GM13976 (cell line): Measurements from ENCODE around the gene SERINC1.
"Not testable (repeated sequence)": the region's sequence is repeated elsewhere in the genome, so short reads cannot be mapped to it uniquely, and the experiment has no call there.

Experiments
- DNase-seq: peaks from one replicate; pipeline ENCODE4 v3.0.0; 2012; ENCODE audit warnings: low spot score
- in situ Hi-C: fragments of 300-500 bp; cut with MboI; formaldehyde crosslinking; loops from one replicate; pipeline ENCODE4 v1.12.0; 2022; ENCODE audit warnings: low sequenced_read_pairs, mixed read lengths, inconsistent platforms; ENCODE audit not compliant: unreplicated experiment
- TF ChIP-seq, protein P1 (sequence below): IDR thresholded peaks from 2 replicates; pipeline ENCODE4 v1.5.1; 2012; ENCODE audit warnings: borderline replicate concordance, mild to moderate bottlenecking; ENCODE audit not compliant: insufficient read depth; ENCODE audit errors: extremely low read depth, missing control alignments, control extremely low read depth

The SERINC1 gene

DNA sequence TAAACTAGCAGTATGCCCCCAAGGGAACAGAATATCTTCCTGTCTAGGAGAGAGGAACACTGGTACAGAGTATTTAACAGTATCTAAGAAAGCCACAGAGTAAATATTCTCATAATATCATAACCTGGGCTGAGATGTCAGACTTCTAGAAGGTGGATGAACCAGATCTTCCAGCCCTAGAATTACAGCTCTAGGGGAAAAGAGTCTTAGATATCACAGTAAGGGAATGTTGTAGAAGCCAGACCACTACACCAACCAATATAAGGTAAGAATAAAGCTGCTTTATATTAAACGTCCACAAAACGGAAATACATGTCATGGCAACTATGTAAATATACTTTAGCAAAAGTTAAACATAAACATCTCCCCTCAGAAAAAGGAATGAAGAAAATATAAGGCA is 12.4 kb downstream of the SERINC1 start:
- TF ChIP-seq, protein P1, sequence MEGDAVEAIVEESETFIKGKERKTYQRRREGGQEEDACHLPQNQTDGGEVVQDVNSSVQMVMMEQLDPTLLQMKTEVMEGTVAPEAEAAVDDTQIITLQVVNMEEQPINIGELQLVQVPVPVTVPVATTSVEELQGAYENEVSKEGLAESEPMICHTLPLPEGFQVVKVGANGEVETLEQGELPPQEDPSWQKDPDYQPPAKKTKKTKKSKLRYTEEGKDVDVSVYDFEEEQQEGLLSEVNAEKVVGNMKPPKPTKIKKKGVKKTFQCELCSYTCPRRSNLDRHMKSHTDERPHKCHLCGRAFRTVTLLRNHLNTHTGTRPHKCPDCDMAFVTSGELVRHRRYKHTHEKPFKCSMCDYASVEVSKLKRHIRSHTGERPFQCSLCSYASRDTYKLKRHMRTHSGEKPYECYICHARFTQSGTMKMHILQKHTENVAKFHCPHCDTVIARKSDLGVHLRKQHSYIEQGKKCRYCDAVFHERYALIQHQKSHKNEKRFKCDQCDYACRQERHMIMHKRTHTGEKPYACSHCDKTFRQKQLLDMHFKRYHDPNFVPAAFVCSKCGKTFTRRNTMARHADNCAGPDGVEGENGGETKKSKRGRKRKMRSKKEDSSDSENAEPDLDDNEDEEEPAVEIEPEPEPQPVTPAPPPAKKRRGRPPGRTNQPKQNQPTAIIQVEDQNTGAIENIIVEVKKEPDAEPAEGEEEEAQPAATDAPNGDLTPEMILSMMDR = no peak
- DNase-seq = no peak
- in situ Hi-C loops = no loop called here

DNA sequence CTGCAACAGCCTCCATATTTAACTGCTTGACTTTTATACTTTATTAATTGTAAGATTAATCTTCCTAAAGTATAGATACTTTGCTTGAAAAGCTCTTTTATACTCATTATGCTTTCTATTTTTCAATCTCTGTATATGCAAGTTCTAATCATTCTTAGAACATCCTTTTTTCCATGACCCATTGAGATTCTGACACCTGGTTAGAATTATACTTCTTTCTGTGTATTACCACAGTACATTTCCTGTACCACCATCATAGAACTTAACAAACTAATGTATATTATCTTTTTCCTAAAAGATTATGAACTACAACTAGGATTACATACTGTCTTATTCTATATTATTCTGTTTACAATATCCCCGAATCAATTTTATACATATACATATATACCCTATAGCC is 13.5 kb downstream of the SERINC1 start:
- in situ Hi-C loops = no loop called here
- DNase-seq = no peak
- TF ChIP-seq, protein P1 = no peak

DNA sequence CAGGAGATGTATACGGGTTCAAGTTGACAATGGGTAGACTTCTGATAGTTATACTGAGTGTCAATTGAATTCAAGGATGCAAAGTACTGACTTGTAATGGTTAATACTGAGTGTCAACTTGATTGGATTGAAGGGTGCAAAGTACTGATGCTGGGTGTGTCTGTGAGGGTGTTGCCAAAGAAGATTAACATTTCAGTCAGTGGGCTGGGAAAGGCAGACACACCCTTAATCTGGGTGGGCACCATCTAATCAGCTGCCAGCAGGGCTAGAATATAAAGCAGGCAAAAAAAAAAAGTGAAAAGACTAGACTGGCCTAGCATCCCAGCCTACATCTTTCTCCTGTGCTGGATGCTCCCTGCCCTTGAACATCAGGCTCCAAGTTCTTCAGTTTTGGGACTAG is 16.5 kb downstream of the SERINC1 start:
- DNase-seq, in situ Hi-C loops: not testable (repeated sequence)

DNA sequence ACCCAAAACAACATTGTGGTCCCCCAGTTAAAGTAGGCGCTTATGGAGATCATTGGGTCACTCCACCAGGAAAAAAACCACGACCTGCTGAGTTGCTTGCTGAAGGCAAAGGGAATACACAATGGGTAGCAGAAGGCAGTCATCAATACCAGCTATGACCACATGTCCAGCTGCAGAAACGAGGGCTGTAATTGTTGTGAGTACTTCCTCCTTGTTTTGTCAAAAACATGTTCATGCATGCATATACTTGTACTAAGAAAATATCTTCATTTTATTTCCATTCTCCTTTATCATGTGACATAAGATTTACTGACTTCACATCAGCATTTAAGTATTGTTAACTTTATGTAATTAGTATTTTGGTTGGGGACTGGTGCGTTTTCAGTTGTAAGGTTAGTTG is 16.9 kb downstream of the SERINC1 start:
- in situ Hi-C loops = no loop called here

DNA sequence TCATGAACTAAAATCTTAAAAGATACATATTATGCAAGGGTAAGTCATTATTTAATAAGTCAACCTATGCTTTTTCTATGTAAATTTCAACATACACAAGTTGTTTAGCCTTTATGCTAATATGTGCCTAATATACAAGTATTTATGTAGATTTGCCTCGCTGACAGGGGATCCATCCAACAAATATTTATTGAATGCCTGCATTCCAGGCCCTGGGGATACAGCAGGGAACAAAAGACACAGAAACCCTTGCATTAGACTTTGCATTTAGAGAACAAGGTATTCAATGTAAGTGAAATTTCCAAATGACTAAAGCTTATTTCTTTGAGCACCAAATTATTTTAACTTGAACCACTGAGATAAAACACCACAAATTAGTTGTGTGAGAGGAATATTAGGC is 19.1 kb downstream of the SERINC1 start:
- DNase-seq = no peak
- in situ Hi-C loops = no loop called here
- TF ChIP-seq, protein P1 = no peak

More for the DNA sequence above, 16.9 kb downstream of the SERINC1 start:
- no peak for DNase-seq
- TF ChIP-seq, protein P1 = no peak

DNA sequence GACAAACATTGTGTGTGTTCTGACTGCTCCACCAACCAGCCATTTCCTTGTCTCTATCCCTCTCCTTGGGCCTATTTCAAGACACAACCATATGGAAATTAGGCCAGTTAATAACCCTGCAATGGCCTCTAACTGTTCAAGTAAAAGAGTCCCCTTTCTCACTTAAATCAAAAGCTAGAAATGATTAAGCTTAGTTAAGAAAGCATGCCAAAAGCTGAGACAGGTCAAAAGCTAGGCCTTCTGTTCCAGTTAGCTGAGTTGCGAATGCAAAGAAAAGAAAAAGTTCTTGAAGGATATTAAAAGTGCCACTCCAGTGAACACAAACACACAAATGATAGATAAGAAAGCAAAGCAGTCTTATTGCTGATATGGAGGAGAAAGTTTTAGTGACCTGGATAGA is 22.5 kb downstream of the SERINC1 start:
- in situ Hi-C loops = no loop called here
- TF ChIP-seq, protein P1 = no peak
- DNase-seq = no peak

DNA sequence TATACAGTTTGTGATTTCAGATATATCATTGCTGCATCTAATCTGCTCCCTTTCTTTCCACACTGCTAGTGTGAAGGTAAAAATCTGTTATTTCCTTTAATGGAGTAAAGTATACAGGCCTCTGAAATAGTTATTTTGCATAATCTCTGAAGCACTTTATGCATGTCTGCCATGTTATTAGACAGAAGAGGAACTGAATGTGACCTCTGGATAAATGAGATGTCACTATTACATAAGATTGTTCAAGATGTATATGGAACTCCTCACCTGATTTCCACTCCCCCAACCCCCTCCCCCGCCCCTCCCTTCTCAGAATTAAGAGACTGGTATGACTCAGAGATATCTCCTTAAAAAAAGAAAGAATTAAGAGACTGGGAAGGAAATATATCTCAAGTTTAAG is 26.3 kb downstream of the SERINC1 start:
- TF ChIP-seq, protein P1 = no peak
- in situ Hi-C loops = no loop called here
- no peak for DNase-seq
